Measurements from ENCODE around the gene SPATS2.

- no peak for TF ChIP-seq CTCF (IDR thresholded peaks at IDR 0.05)
- TF ChIP-seq POLR2A (IDR thresholded peaks at IDR 0.05): no peak
These were observed 33.0 kb downstream of the SPATS2 start for GRCh38 chr12:49400304-49400703.

Data from ovary (tissue), 3 donors.